GM21381 (cell line): ENCODE measurements around the gene TNFSF15.

ENCODE experiments used
- ATAC-seq: cut with Tn5 transposase; IDR thresholded peaks from one replicate; pipeline ENCODE4 v1.9.1; 2021; ENCODE audit warnings: mild to moderate bottlenecking, moderate library complexity; ENCODE audit not compliant: unreplicated experiment

The TNFSF15 gene

GRCh38 chr9:114825126-114825795 is 19.4 kb upstream of the TNFSF15 start:
- ATAC-seq, result no peak

GRCh38 chr9:114824110-114824509 is 18.3 kb upstream of the TNFSF15 start:
- no peak for ATAC-seq

DNA sequence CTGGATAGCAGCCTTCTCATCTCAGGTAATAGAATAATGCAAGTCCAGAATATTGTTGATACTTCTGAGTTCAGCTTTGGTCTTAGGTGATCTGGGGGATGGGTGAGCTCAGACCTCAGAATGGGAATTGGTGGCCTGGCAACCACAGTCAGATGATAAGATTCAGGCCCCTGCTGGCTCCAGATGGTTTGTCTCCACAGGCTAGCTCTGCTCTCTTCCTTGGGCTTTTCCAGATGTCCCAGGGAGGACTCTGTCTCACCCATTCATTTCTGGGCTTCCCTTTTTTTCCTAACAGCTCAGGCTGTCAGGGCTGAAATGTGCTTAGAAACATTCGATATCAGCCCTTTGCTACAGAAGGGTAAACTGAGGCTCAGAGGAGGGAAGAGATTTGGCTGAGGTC is 17.6 kb upstream of the TNFSF15 start:
- ATAC-seq, result no peak

GRCh38 chr9:114822708-114823107 is 16.9 kb upstream of the TNFSF15 start:
- no peak for ATAC-seq

- ATAC-seq, result no peak
These were observed 15.1 kb upstream of the TNFSF15 start for GRCh38 chr9:114820776-114821501.

DNA sequence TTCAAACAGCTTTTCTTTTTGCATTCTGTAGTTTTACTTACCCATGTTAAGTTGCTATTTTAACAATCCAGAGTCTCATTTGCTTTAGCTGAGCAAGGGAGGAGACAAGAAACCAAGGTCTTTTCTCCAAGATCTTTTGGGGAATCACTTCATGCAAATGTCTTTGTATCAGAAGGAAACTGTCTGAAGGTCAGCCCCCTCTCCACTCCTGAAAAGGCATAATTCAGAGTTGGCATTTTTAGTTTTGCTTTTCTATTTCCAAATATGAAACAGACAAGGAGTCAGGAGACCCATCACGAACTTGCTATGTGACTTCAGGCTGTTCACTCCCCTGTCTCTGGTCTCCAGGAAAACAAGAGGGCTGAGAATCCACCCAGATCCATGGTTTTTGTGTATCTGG is 12.3 kb upstream of the TNFSF15 start:
- no peak for ATAC-seq

- no peak for ATAC-seq
These were observed 8.0 kb upstream of the TNFSF15 start for GRCh38 chr9:114813717-114814418.

- ATAC-seq, result no peak
These were observed 6.3 kb upstream of the TNFSF15 start for GRCh38 chr9:114811966-114812636.

- ATAC-seq, result no peak
These were observed 5.5 kb upstream of the TNFSF15 start for GRCh38 chr9:114811301-114811700.

- ATAC-seq, result no peak
These were observed 4.8 kb upstream of the TNFSF15 start for GRCh38 chr9:114810614-114811013.

DNA sequence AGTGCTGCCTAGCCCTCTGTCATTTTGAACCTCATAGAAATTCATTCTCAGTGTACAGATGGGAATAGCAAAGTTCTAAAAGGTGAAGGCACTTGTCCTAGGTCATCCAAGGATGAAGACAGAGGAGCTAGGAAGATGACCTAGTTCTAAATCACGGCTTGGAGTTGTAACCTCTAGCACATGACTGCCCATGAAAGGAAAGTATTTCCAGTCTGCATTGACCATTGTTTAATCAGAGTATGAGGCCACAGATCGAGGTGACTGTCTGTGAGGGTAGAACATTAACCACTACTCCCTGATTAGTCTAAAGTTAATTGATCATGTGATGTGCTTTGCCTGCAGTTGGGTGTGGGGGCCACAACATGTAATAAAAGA is 674 bp upstream of the TNFSF15 start:
- peak; percentile 46 for ATAC-seq

DNA sequence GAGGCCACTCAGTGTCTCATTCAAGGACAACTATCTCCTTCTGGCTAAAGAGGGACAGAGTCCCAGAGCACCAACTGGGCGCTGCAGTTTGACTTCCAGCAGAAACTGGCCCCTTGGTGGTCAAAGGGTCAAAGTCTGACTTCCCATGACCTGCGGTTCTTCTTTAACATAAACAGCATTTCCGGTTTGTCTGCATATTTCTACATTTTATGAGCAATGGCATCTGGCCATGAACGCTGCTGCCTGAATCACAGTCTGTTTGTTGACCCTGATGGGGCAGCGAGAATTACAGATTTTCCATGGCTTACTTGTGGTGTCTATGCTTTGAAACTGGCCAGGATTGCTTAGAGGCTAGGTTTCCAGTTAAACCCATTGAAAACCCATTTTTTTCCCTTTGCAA is 1.3 kb downstream of the TNFSF15 start:
- ATAC-seq, result no peak

DNA sequence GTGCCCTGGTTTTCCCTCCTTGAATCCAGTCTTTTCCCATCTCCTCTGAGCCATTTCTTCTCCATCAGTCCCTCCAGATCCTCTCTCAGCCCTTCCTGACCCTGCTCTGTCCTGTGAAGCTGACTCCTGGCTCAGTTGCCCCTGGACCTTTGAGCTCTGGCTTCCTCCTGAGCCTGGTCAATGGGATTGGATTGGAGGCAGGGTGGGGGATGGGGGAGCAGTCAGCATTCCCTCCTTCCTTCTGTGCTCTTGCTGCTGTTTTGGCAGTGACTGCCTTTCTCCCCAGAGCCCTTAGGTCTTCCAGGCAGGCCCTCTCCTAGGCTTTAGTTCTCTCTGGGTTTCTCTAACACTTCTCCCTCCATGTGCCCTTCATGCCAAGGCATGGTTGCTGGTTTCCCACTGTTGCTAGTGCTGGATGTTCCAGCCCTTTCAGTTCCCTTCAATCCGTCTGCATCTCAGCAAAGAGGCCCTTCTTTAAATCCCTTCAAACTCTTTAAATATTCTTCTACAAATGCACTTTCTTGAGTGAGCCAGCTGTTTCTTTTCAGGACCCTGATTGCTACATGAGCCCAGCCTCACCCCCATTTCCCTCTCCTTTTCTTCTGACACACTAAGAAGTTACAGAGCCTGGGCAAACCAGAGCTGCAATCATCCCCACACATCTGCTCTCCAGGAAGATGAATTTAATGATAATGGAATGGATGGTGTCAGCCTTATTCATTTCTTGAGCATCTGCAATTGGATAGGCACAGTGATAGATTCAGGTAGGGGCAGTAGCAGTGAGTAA is 2.2 kb downstream of the TNFSF15 start:
- ATAC-seq, result no peak

- ATAC-seq, result no peak
These were observed 5.9 kb downstream of the TNFSF15 start for GRCh38 chr9:114799925-114800324.

DNA sequence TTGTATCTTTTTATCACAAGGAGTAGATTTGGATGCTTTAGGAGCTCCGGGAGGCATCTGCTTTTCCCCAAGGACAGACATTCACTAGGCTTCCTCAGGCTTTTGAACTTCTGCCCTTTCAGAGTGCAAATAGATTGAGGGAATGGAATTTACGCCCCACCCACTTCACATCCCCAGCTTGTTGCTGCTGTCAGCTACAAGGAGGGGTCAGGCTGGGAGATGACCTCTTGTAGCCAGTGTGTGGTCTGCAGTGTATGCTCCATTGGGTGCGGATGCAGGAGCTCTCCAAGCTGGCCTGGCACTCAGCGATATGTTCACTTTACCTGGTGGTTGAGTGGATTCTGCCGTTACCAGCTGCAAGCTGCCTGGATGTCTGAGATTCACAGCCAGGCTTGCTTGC is 6.4 kb downstream of the TNFSF15 start:
- ATAC-seq, result no peak

DNA sequence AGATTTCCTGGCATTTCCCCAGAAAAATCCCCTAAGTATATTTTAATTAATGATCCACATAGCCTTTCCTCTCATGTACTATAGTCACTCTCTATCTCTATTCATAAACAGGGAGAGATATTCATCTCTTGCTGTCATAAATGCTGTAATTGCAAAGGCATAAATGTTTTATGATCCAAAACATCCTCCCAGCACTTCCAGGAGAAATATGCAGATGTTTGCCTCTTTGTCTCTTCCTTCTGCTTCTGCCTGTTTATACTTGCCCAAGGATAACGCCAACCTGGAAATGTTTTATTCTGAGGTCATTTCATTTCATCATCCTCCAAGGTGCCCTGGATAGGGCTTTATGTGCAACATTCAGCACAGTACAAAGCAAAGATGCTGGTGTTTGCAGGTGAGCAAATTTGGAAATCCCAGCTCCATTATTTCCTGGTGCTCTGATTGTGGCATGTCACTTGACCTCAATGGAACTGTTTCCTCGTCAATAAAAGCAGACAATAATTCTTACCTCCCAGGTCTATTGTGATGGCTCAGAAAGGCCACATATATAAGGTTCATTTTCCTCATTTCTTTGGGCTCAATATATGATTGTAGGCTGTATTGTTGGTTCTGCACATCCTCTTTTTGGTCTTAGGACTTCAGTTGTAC is 6.9 kb downstream of the TNFSF15 start:
- no peak for ATAC-seq

DNA sequence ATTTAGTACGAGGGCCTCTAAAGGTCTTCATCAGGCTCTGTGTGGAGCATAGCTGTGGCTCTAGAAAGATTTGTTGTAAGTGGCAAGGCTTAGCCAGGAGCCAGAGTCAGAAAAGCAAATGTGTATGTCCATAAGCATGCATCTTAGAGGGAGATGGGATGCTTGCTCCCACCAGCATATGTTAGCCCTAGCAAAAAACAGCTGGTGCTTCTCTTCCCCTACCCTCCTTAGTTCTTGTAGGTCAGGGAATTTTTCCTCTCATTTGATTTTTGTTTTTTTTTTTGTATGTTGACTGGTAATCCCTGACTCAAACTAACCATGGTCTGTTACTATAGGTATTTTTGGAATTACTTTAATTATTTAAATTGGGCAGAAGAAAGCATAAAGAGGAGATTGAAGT is 7.7 kb downstream of the TNFSF15 start:
- no peak for ATAC-seq

DNA sequence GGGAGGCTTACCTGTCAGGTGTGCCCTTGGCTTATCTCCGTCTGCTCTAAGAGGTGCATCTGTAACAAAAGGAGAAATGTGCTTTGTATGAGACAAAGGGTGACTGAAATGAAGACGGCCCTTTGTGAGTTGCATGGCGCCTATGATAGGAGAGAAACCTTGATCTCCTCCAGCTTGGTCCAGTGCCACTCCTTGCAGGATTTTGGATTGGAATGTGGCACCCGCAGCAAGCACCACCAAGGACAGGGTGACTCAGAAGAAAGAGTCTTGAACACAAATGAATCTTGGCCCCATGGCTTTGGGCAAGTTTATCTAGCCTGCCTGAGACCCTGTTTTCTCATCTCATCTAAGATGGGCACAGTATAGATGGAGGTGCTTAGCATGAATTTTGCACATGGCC is 13.4 kb downstream of the TNFSF15 start:
- ATAC-seq, result no peak

DNA sequence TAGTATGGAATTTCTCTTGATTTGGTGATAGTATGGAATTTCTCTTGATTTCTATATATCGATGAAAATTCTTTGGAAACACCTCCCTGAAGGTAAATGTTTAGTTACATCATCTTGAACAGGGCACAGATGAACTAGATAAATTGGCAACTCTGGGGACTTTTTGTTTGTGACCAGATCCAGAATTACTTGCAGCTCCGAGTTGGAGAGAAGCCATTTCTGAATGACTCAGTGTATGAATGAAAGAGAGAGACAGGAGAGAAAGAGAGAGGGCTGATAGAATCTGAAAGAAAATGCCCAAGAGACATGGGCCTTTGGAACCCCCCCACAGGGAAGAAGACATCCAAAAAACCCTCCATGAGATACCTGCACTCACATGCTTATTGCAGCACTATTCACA is 14.1 kb downstream of the TNFSF15 start:
- no peak for ATAC-seq

DNA sequence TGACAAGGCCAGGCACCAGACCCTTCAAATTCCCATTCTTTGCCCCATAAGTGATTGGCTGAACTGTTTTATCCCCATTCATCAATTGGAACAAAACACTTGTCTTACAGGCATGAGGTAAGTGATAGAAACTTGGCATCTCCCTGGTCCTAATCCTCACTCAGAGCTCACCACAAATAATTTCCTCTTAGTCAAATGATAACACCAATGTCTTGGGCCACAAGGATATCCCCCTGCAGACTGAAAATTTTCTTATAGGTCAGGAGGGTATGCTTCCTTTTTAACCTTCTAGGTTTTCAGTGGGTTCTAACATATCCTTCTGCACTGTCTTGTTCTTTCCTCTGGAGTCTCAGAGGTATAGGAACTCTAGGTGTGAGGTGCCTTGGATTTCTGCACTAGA is 14.5 kb downstream of the TNFSF15 start:
- ATAC-seq, result no peak
